Muscle of leg (tissue), 11 donors: ENCODE results near the gene TMEM63A. TPM values are rescaled to one million over a fixed set of nuclear protein-coding genes. Genes with fewer than 3 reads are reported as not detected.

Experiments used
- DNase-seq: peaks from one replicate; pipeline ENCODE4 v3.0.0; 2013
- H3K27ac ChIP-seq: one replicate; pipeline ENCODE4 v1.5.1; 2013; ENCODE audit warnings: mild to moderate bottlenecking, low read length, control low read depth
- H3K27me3 ChIP-seq: one replicate; pipeline ENCODE4 v1.6.1; 2013; ENCODE audit warnings: low read length; ENCODE audit not compliant: control insufficient read depth, insufficient read depth
- H3K36me3 ChIP-seq: one replicate; pipeline ENCODE4 v1.6.1; 2013; ENCODE audit warnings: low read length; ENCODE audit not compliant: control insufficient read depth, insufficient read depth
- H3K4me1 ChIP-seq: one replicate; pipeline ENCODE4 v1.6.1; 2013; ENCODE audit warnings: low read length; ENCODE audit not compliant: control insufficient read depth, insufficient read depth
- H3K4me3 ChIP-seq: one replicate; pipeline ENCODE4 v1.5.1; 2013; ENCODE audit warnings: low read length, control low read depth
- H3K9me3 ChIP-seq: replicated peaks from 2 replicates; pipeline ENCODE4 v1.6.1; 2013; ENCODE audit warnings: low read depth, low read length; ENCODE audit not compliant: control insufficient read depth
- WGBS: methylation state at CpG from one replicate; pipeline ENCODE4 v1.1.5; 2013; ENCODE audit warnings: missing lambda C conversion rate; ENCODE audit not compliant: insufficient coverage; 5-methylcytosine and 5-hydroxymethylcytosine counted together
- polyA plus RNA-seq, 8 donors: library from polyadenylated mRNA; unstranded; fragments of 120-200 nt; gene quantifications; one replicate each; pipeline versions ENCODE4 v1.2.1 to v1.2.3, GENCODE V29; 2013; ENCODE audit warnings: inconsistent platforms in 1 of 8, low replicate concordance in 1 of 8; ENCODE audit not compliant: insufficient read length in 8 of 8, insufficient read depth in 1 of 8
- total RNA-seq: library from RNA; stranded (reverse); fragments of 120-200 nt; gene quantifications from one replicate; pipeline ENCODE4 v1.2.4, GENCODE V29; 2013

Gene TMEM63A
- total and polyA plus RNA-seq, 9 donors = 14.3 to 31.9 (median 21.3) TPM

GRCh38 chr1:225866981-225867380 is 15.2 kb downstream of the TMEM63A start:
- Histone ChIP-seq H3K9me3 (no peaks in the 10 kb centered on the region), H3K27ac (no peak overlapping the region), H3K4me1 (peaks cover 9% of the 10 kb centered on the region), H3K4me3 (no peak overlapping the region), H3K36me3 (peaks cover 81% of the 10 kb centered on the region), H3K27me3 (no peaks in the 10 kb centered on the region)
- WGBS = 55% methylated on average over 3 of the region's 6 CpGs
- no peak for DNase-seq

GRCh38 chr1:225866061-225866837 is 15.9 kb downstream of the TMEM63A start:
- Histone ChIP-seq H3K4me1 (peaks cover 9% of the 10 kb centered on the region), H3K9me3 (no peaks in the 10 kb centered on the region), H3K4me3 (no peak overlapping the region), H3K27me3 (no peaks in the 10 kb centered on the region), H3K27ac (no peak overlapping the region), H3K36me3 (peaks cover 82% of the 10 kb centered on the region)
- DNase-seq = no peak
- 79% methylated on average over 2 of the region's 8 CpGs for WGBS

- peaks cover 6% of the 10 kb centered on the region for H3K4me1 ChIP-seq
- H3K27me3 ChIP-seq = no peaks in the 10 kb centered on the region
- H3K9me3 ChIP-seq = no peaks in the 10 kb centered on the region
- no peak overlapping the region for H3K27ac ChIP-seq
- H3K4me3 ChIP-seq = no peak overlapping the region
- H3K36me3 ChIP-seq = peaks cover 83% of the 10 kb centered on the region
- no peak for DNase-seq
- 80% methylated on average over 10 of the region's 13 CpGs for WGBS
Observed at GRCh38 chr1:225865514-225865913, 16.7 kb downstream of the TMEM63A start.

GRCh38 chr1:225863167-225863566 is 19.0 kb downstream of the TMEM63A start:
- H3K27ac ChIP-seq = no peak overlapping the region

GRCh38 chr1:225862581-225862950 is 19.6 kb downstream of the TMEM63A start:
- 96% methylated on average over 4 of the region's 13 CpGs for WGBS
- Histone ChIP-seq H3K36me3 (peaks cover 80% of the 10 kb centered on the region), H3K4me1 (peaks cover 3% of the 10 kb centered on the region), H3K27ac (no peak overlapping the region), H3K9me3 (no peaks in the 10 kb centered on the region), H3K4me3 (no peak overlapping the region), H3K27me3 (no peaks in the 10 kb centered on the region)
- no peak for DNase-seq

More at GRCh38 chr1:225863167-225863566, 19.0 kb downstream of the TMEM63A start:
- H3K4me1 ChIP-seq = peaks cover 3% of the 10 kb centered on the region
- WGBS = no CpG with 5 or more reads among the region's 5 CpGs
- H3K9me3 ChIP-seq = no peaks in the 10 kb centered on the region
- H3K4me3 ChIP-seq = no peak overlapping the region
- H3K36me3 ChIP-seq = peaks cover 86% of the 10 kb centered on the region
- DNase-seq = no peak
- H3K27me3 ChIP-seq = no peaks in the 10 kb centered on the region

- no peaks in the 10 kb centered on the region for H3K27me3 ChIP-seq
- DNase-seq = no peak
- peaks cover 78% of the 10 kb centered on the region for H3K36me3 ChIP-seq
- H3K9me3 ChIP-seq = no peaks in the 10 kb centered on the region
- H3K27ac ChIP-seq = no peak overlapping the region
- peaks cover 3% of the 10 kb centered on the region for H3K4me1 ChIP-seq
- WGBS = 75% methylated on average over 4 of the region's 13 CpGs
- no peak overlapping the region for H3K4me3 ChIP-seq
Observed at GRCh38 chr1:225861834-225862580, 20.2 kb downstream of the TMEM63A start.

- peaks cover 76% of the 10 kb centered on the region for H3K36me3 ChIP-seq
- no peaks in the 10 kb centered on the region for H3K9me3 ChIP-seq
- no peaks in the 10 kb centered on the region for H3K27me3 ChIP-seq
- WGBS = 94% methylated on average over 4 of the region's 7 CpGs
- no peak for DNase-seq
- H3K4me3 ChIP-seq = no peak overlapping the region
- H3K27ac ChIP-seq = no peak overlapping the region
- no peaks in the 10 kb centered on the region for H3K4me1 ChIP-seq
Observed at GRCh38 chr1:225860876-225861441, 21.2 kb downstream of the TMEM63A start.

- no peaks in the 10 kb centered on the region for H3K27me3 ChIP-seq
Observed at GRCh38 chr1:225860107-225860506, 22.1 kb downstream of the TMEM63A start.

GRCh38 chr1:225859151-225859550 is 23.0 kb downstream of the TMEM63A start:
- peaks cover 75% of the 10 kb centered on the region for H3K36me3 ChIP-seq
- 96% methylated on average over 3 of the region's 5 CpGs for WGBS

More at GRCh38 chr1:225860107-225860506, 22.1 kb downstream of the TMEM63A start:
- no peak for DNase-seq
- H3K36me3 ChIP-seq = peaks cover 73% of the 10 kb centered on the region
- 91% methylated on average over 3 of the region's 5 CpGs for WGBS
- peaks cover 4% of the 10 kb centered on the region for H3K4me1 ChIP-seq
- H3K9me3 ChIP-seq = no peaks in the 10 kb centered on the region
- H3K4me3 ChIP-seq = no peak overlapping the region
- H3K27ac ChIP-seq = no peak overlapping the region

GRCh38 chr1:225857256-225857655 is 24.9 kb downstream of the TMEM63A start:
- Histone ChIP-seq H3K9me3 (no peaks in the 10 kb centered on the region), H3K4me1 (peaks cover 4% of the 10 kb centered on the region), H3K27me3 (no peaks in the 10 kb centered on the region), H3K4me3 (no peak overlapping the region), H3K27ac (no peak overlapping the region), H3K36me3 (peaks cover 76% of the 10 kb centered on the region)
- DNase-seq = no peak
- no CpG with 5 or more reads among the region's 7 CpGs for WGBS

More at GRCh38 chr1:225859151-225859550, 23.0 kb downstream of the TMEM63A start:
- no peaks in the 10 kb centered on the region for H3K9me3 ChIP-seq
- H3K27me3 ChIP-seq = no peaks in the 10 kb centered on the region
- H3K27ac ChIP-seq = no peak overlapping the region
- no peak for DNase-seq
- H3K4me3 ChIP-seq = no peak overlapping the region
- peaks cover 4% of the 10 kb centered on the region for H3K4me1 ChIP-seq
